IPS DF 4.7 (cell line): Measurements from ENCODE around the gene UGT1A7.
"Not testable (repeated sequence)": the region's sequence is repeated elsewhere in the genome, so short reads cannot be mapped to it uniquely, and the experiment has no call there.

Source experiments
- DNase-seq: peaks from one replicate; pipeline ENCODE4 v3.0.0-alpha.2; 2013; ENCODE audit warnings: low spot score; ENCODE audit errors: extremely low read depth

Gene UGT1A7

DNA sequence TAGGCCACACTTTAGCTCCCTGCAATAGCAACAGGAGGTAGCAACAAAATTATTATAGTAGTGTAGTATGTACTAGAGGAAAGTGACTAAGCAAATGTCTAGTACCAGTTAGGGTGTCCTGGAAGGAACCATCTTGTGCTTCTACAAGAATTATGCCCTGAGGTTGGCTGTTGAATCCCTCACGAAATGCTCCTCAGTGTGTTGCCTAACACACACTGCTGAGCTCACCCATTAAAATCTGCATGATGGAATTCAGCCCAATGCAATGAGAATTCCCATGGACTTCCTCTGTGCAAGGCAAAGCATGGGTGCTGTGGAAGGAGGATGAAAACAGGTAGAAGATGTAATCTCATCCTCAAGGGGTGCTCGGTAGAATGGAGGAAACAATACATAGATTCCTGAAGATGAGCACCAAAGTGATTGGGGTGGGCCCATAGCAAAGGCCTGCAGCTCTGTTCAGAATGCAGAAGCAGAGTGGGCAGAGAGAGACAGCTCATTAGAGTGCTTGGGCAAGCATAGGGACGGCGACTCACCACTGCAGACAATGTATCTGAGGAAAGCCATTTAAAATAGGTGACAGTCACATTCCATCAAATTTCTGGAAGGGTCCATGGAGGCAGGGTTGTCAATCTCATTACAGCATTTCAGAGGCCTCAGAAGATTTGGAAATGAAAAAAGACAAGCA is 1.2 kb upstream of the UGT1A7 start:
- no peak for DNase-seq

- no peak for DNase-seq
These were observed 2.9 kb downstream of the UGT1A7 start for GRCh38 chr2:233684640-233685039.

DNA sequence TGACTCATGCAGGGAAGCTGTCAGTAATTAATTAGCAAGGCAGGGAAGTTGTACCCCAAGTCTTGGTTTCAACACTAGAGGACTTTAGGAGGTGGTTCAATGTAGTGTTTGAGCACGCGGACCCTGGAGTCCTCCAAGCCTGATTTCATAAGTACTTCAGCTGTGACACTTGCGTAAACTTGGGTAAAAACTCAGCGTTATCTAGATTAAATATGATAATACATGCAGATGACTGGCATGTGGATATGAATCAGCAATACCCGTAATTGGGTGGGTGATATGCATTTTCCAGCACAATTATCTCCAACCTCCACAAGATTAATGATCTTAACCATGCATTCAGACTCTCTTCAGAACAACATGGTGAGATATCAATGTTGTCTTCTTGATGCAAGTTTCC is 5.2 kb downstream of the UGT1A7 start:
- DNase-seq: no peak

GRCh38 chr2:233688341-233688740 is 6.6 kb downstream of the UGT1A7 start:
- DNase-seq: no peak

- DNase-seq: no peak
These were observed 7.3 kb downstream of the UGT1A7 start for GRCh38 chr2:233689031-233689430.

DNA sequence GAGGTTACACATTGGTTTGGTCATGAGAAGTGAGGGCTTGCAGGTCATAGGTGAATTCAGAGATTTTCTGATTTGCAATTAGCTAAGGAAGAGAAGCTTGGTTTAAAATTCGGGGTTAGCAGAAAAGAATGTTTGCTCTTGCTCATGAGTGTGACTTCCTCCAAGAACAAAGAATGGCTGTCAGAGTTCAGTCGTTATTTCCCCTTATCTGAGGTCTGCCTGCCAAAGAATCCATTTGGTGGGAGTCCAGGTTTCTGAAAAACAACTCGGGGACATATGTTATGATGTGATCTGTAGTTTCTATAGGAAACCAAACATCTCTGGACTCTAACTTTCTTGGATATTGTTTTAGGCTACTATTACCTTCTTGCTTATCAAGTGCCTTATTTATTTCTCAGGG is 7.8 kb downstream of the UGT1A7 start:
- no peak for DNase-seq

- no peak for DNase-seq
These were observed 8.7 kb downstream of the UGT1A7 start for GRCh38 chr2:233690444-233690843.

- no peak for DNase-seq
These were observed 10.0 kb downstream of the UGT1A7 start for GRCh38 chr2:233691443-233692433.

DNA sequence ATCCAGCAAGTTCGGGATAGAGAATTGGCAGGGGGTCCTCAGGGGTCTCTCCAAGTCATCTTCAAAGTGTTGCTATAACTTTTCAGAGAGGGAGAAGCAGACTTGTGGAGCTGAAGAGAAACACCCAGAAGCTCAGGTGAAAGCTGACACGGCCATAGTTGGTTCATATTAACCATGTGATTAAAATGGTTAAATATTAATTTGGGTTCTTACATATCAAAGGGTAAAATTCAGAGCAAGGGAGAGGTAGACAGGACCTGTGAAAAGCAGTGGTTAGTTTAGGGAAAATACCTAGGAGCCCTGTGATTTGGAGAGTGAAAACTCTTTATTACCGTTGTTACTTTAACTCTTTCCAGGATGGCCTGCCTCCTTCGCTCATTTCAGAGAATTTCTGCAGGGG is 10.9 kb downstream of the UGT1A7 start, which contains the start of gene UGT1A6:
Gene UGT1A6, plus strand, starts transcription at position 243 of the 400 bp plus-strand sequence. Its CDS starts 115 bp downstream, at position 358.
- no peak for DNase-seq

GRCh38 chr2:233693963-233694362 is 12.3 kb downstream of the UGT1A7 start:
- DNase-seq: no peak

DNA sequence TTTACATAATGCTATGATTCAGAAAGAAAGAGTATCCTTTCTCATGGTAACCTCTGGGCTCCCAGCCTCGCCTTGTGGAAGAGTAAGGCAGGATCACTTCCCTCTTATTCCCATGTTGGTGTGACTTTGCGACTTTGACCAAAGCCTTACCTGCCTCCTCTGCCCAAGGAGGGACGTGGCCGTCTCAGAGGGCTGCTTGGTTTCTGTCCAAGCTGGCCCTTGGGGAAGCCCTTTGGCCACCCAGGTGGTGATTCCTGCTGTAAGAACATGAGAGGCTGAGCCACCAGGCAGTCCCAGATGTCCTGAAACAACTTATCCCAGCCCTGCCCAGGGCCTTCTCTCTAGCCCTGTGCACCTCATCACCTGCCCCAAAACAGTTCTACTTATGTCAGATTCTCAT is 17.0 kb downstream of the UGT1A7 start:
- no peak for DNase-seq

- DNase-seq: no peak
These were observed 17.8 kb downstream of the UGT1A7 start for GRCh38 chr2:233699424-233700027.

DNA sequence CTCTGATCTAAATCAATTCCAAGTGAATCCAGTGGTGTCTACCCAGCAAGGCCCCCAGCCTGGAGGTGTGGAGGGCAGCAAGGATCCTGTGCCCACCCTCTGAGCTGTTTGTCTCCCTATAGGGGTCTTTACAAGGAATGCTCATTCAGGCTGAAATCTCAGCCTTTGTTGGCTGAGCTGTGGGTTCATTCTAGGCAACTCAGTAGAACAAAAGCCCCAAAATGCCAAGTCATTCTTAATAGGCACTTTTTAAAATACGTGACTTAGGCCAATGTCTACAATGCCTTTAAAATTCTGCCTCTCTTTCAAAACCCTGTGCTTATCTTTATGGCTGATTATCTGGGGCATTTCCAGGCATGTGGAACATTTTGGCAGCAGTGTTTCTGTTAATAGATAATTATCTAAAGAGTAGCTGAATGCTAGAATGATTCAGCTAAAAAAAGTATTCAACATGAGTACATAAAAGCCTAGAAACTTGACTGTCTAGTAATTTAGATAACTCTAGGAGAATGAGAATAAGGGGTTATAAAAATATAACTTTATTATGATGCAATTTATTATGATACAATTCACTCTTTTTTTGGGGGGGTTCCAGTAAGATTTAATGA is 18.4 kb downstream of the UGT1A7 start:
- DNase-seq: no peak

GRCh38 chr2:233700842-233701241 is 19.1 kb downstream of the UGT1A7 start:
- not testable (repeated sequence) for DNase-seq

DNA sequence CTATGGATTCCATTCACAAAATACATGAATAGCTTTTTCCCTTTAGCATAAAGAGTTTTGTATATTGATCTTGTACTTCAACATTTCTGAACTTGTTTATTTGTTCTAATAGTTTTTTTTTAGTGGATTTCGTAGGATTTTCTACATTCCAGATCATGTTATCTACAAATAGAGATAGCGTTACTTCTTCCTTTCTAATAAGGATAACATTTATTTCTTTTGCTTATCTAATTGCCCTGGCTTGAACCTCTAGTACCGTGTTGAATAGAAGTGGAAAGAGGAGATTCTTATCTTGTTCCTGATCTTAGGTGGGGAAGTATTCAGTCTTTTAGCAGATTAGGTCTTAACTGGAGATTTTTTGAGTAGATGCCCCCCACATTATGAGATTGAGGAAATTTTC is 20.5 kb downstream of the UGT1A7 start:
- no peak for DNase-seq

DNA sequence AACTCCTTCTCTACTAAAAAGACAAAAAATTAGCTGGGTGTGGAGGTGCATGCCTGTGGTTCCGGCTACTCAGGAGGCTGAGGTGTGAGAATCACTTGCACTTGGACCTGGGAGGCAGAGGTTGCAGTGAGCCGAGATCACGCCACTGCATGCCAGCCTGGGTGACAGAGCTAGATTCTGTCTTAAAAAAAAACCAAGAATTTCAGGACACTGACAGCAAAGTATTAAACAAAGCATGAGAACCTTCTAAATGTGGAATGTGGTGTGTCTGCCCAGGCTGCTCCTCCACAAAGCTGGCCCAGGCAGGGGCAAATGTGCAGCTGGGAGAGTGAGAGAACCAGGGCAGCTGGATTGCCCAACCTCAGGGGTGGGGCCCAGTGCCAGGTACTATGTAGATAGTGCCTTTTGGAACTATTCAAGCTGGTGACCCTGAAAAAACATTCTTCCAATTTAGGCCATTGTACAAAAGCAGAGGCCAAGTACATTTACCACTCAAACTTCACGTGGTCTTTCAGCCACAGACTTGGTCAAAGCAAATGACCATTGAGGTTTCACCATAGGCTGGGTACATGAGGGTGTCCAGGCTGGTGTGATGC is 24.3 kb downstream of the UGT1A7 start:
- DNase-seq: no peak

DNA sequence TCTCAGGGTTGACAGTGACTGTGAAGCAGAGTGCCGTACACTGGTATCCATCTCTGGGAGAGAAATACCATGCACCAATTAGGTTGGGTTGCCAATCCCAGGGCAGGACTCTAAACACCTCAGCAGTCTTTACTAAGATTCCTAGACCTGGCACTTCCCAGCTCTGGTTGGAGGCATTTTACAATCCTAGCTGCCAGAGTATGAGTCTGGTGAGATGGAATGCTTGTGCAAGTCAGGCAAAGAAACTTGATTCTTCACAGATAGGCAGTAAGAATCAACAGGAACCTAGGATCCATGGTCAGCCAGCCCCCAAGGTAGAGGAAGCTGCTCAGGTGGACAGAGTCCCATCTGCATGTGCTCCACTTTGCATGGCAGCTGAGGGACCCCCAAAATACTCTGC is 25.0 kb downstream of the UGT1A7 start:
- DNase-seq: no peak

DNA sequence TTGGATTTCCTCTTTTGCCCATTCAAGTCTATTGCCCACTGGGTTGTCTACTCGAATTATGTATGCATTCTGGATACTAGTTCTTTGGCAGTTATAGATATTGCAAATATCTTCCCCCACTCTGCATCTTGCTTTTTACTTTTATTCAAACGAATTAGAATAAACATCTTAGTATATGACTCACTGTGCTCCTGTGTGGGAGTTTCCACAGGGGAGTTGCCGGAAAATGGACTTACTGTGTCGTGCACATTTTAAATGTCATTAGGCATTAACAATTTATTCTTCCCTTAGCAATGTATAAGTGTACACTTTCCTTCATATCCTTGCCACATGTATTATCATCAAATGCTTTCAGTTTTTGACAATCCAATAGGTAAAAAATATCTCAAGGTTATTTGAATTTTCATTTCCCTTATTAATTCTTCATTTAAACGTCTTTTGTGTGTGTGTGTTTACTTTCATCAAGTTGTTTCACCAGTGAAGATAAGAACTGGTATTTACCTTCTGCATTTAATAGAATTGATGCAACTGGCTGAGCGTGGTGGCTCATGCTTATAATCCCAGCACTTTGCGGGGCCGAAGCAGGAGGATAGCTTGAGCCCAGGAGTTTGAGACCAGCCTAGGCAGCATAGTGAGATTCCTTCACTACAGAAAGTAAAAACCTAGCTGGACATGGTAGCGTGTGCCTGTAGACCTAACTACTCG is 26.4 kb downstream of the UGT1A7 start:
- no peak for DNase-seq

DNA sequence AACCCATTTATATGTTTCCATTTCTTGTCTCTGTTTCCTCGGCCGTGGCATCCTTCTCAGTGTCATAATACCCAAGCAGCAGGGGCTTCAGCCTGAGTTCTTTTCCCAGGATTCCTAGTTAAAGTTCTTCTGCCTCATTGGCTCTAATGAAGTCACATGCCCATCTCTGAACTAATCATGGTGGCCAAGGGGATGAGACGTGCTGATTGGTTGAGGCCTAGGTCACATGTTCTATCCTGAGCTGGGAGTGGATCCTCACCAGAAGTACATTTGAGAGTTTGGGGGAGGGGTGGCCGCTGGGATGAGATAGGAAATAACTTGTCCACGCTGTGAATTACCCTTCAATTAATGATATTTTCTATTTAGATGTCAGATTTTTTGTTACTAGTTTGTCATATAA is 27.2 kb downstream of the UGT1A7 start:
- no peak for DNase-seq

GRCh38 chr2:233711312-233712008 is 29.8 kb downstream of the UGT1A7 start:
- DNase-seq: peak; percentile 60
